ENCODE data around the gene PMFBP1.

GRCh38 chr16:72174726-72175125, 2.8 kb upstream of the PMFBP1 start:
- TF ChIP-seq POLR2A (IDR thresholded peaks at IDR 0.05), result no peak
- TF ChIP-seq CTCF (IDR thresholded peaks at IDR 0.05), result no peak

Measured in Peyer's patch (tissue), 4 donors.